Right cardiac atrium (tissue), 5 donors: ENCODE measurements around the gene METTL17. TPM values are rescaled to one million over a fixed set of nuclear protein-coding genes. Genes with fewer than 3 reads are reported as not detected.

ENCODE experiments used
- ATAC-seq, 2 donors: fragments of 200-7000 bp; cut with Tn5 transposase; one replicate each; pipeline versions ENCODE4 v1.8.0 to v1.9.1; 2020; ENCODE audit warnings: moderate library complexity in 2 of 2, mild to moderate bottlenecking in 1 of 2
- DNase-seq, 3 donors: peaks; one replicate each; pipeline ENCODE4 v3.0.0-alpha.2; 2020
- H3K27ac ChIP-seq: one replicate; pipeline ENCODE4 v1.5.1; 2013; ENCODE audit warnings: mild to moderate bottlenecking, low read length, control low read depth, moderate library complexity
- H3K27me3 ChIP-seq: one replicate; pipeline ENCODE4 v1.6.1; 2013; ENCODE audit not compliant: control insufficient read depth, insufficient read depth
- H3K4me1 ChIP-seq: one replicate; pipeline ENCODE4 v1.6.1; 2013; ENCODE audit warnings: low read length; ENCODE audit not compliant: control insufficient read depth, insufficient read depth
- H3K4me3 ChIP-seq: one replicate; pipeline ENCODE4 v1.5.1; 2013; ENCODE audit warnings: low read length, control low read depth
- H3K9me3 ChIP-seq: one replicate; pipeline ENCODE4 v1.6.1; 2013; ENCODE audit warnings: low read length; ENCODE audit not compliant: control insufficient read depth
- WGBS: extraction: QIAGEN DNeasy Blood & Tissue Kit; methylation state at CpG from one replicate; pipeline ENCODE4 v1.1.7; 2013; 5-methylcytosine and 5-hydroxymethylcytosine counted together
- intact Hi-C, 4 donors: fragments of 100-400 bp; cut with DNase I; formaldehyde crosslinking; loops; one replicate each; pipeline versions ENCODE4 v1.11.0 to v1.14.0; 2022 to 2023
- polyA plus RNA-seq: library from polyadenylated mRNA; stranded (reverse); fragments of 200-250 nt; gene quantifications from one replicate; pipeline ENCODE4 v1.2.3, GENCODE V29; 2013
- total RNA-seq, 4 donors: library from RNA; stranded (reverse); fragmentation: NEBNext Ultra II Directional; extraction: Animal tissue kit (Norgen Biotek cat#: 25700); gene quantifications; one replicate each; pipeline ENCODE4 v1.2.1, GENCODE V29; 2021
- donor health status: healthy with polysubstance abuse.
- donor health status: DM: no; HTN: yes; CAD: no.
- donor health status: DM: no; HTN: no; CAD: no.
- donor health status: DM: no; HTN: yes; CAD: no; lungs with severe emphysema.
- donor health status: DM: yes; HTN: yes; CAD: no.

METTL17 gene
- total and polyA plus RNA-seq, 5 donors: 27.0 to 42.4 (median 38.6) TPM

- Histone ChIP-seq H3K27ac (peak within 1 kb of the TSS; percentile 98), H3K9me3 (no peaks in the 10 kb centered on the region), H3K4me1 (peaks cover 12% of the 10 kb centered on the region), H3K4me3 (peak within 1 kb of the TSS; percentile 90), H3K27me3 (no peaks in the 10 kb centered on the region)
- peak; percentile 88 to 91 for ATAC-seq
- intact Hi-C loops: no loop called here
- under 1% methylated on average over 72 of the region's 72 CpGs for WGBS
- DNase-seq: peak; percentile 83 to 96 (median 95)
Measured at GRCh38 chr14:21024585-21025370, 35.0 kb downstream of the METTL17 start, which contains the start of gene NDRG2. Gene NDRG2 (minus strand): TSS chr14:21025061. CDS start chr14:21023315, 1,746 bp downstream.

GRCh38 chr14:21025371-21026273, 35.8 kb downstream of the METTL17 start:
- Histone ChIP-seq H3K27ac (peak overlapping the region; percentile 98), H3K4me1 (peaks cover 12% of the 10 kb centered on the region), H3K9me3 (no peaks in the 10 kb centered on the region), H3K27me3 (no peaks in the 10 kb centered on the region), H3K4me3 (peak overlapping the region; percentile 90)
- peak; percentile 87 to 96 (median 95) for DNase-seq
- intact Hi-C loops: no loop called here
- 3% methylated on average over 58 of the region's 58 CpGs for WGBS
- ATAC-seq: peak; percentile 72 to 82

GRCh38 chr14:21026274-21026987, 36.7 kb downstream of the METTL17 start:
- intact Hi-C loops: no loop called here
- H3K27me3 ChIP-seq: no peaks in the 10 kb centered on the region
- H3K9me3 ChIP-seq: no peaks in the 10 kb centered on the region
- ATAC-seq (no peak), DNase-seq (peak in 2 of 3 donors; percentile 79)
- no peak overlapping the region for H3K4me3 ChIP-seq
- 47% methylated on average over 7 of the region's 7 CpGs for WGBS
- peak overlapping the region; percentile 92 for H3K27ac ChIP-seq
- peaks cover 12% of the 10 kb centered on the region for H3K4me1 ChIP-seq

GRCh38 chr14:21026988-21027315, 37.2 kb downstream of the METTL17 start:
- intact Hi-C loops: no loop called here
- no peak overlapping the region for H3K4me3 ChIP-seq
- no peaks in the 10 kb centered on the region for H3K27me3 ChIP-seq
- DNase-seq (peak in 2 of 3 donors; percentile 61 to 71), ATAC-seq (peak in 1 of 2 donors; percentile 58)
- peaks cover 12% of the 10 kb centered on the region for H3K4me1 ChIP-seq
- H3K27ac ChIP-seq: peak overlapping the region; percentile 92
- whole genome bisulfite sequencing: 10% methylated on average over 3 of the region's 3 CpGs
- no peaks in the 10 kb centered on the region for H3K9me3 ChIP-seq

- DNase-seq: no peak
- no peaks in the 10 kb centered on the region for H3K9me3 ChIP-seq
- no peak within 1 kb of the TSS for H3K4me3 ChIP-seq
- H3K4me1 ChIP-seq: peaks cover 8% of the 10 kb centered on the region
- intact Hi-C loops: no loop called here
- no peak within 1 kb of the TSS for H3K27ac ChIP-seq
- WGBS: 92% methylated on average over 5 of the region's 5 CpGs
- H3K27me3 ChIP-seq: no peaks in the 10 kb centered on the region
- ATAC-seq: no peak
Measured at GRCh38 chr14:21029917-21030316, 40.1 kb downstream of the METTL17 start, which contains the start of gene TPPP2. Gene TPPP2 (plus strand): TSS chr14:21030217. CDS start chr14:21030582, 365 bp downstream.

GRCh38 chr14:21030531-21030930, 40.8 kb downstream of the METTL17 start:
- DNase-seq (no peak), ATAC-seq (no peak)
- Histone ChIP-seq H3K27me3 (no peaks in the 10 kb centered on the region), H3K9me3 (no peaks in the 10 kb centered on the region), H3K4me3 (no peak overlapping the region), H3K27ac (no peak overlapping the region), H3K4me1 (peaks cover 8% of the 10 kb centered on the region)
- intact Hi-C loops: no loop called here
- 87% methylated on average over 12 of the region's 12 CpGs for WGBS

- no peak overlapping the region for H3K4me3 ChIP-seq
- H3K27ac ChIP-seq: no peak overlapping the region
- no peaks in the 10 kb centered on the region for H3K27me3 ChIP-seq
- 84% methylated on average over 5 of the region's 5 CpGs for WGBS
- ATAC-seq: no peak
- H3K9me3 ChIP-seq: no peaks in the 10 kb centered on the region
- no peaks in the 10 kb centered on the region for H3K4me1 ChIP-seq
- DNase-seq: no peak
- intact Hi-C loops: no loop called here
Measured at GRCh38 chr14:21032326-21033132, 42.7 kb downstream of the METTL17 start.

- DNase-seq: no peak
- H3K27ac ChIP-seq: no peak overlapping the region
- H3K4me3 ChIP-seq: no peak overlapping the region
- 82% methylated on average over 4 of the region's 4 CpGs for WGBS
- H3K4me1 ChIP-seq: no peaks in the 10 kb centered on the region
- intact Hi-C loops: no loop called here
- no peak for ATAC-seq
- H3K9me3 ChIP-seq: no peaks in the 10 kb centered on the region
- H3K27me3 ChIP-seq: no peaks in the 10 kb centered on the region
Measured at GRCh38 chr14:21033133-21033698, 43.4 kb downstream of the METTL17 start.

GRCh38 chr14:21034707-21035106, 44.9 kb downstream of the METTL17 start, which contains the start of gene RNASE13:
Gene RNASE13 (minus strand): TSS chr14:21034807. CDS start chr14:21034288, 519 bp downstream.
- no peak within 1 kb of the TSS for H3K4me3 ChIP-seq
- no peaks in the 10 kb centered on the region for H3K27me3 ChIP-seq
- DNase-seq (no peak), ATAC-seq (no peak)
- no peak within 1 kb of the TSS for H3K27ac ChIP-seq
- H3K9me3 ChIP-seq: no peaks in the 10 kb centered on the region
- H3K4me1 ChIP-seq: peaks cover 5% of the 10 kb centered on the region
- 81% methylated on average over 5 of the region's 5 CpGs for WGBS
- intact Hi-C loops: no loop called here

GRCh38 chr14:21036751-21037150, 47.0 kb downstream of the METTL17 start:
- ATAC-seq: no peak
- intact Hi-C loops: no loop called here
- no peak for DNase-seq
- H3K27me3 ChIP-seq: no peaks in the 10 kb centered on the region
- no peak overlapping the region for H3K4me3 ChIP-seq
- H3K4me1 ChIP-seq: peaks cover 7% of the 10 kb centered on the region
- WGBS: 93% methylated on average over 7 of the region's 7 CpGs
- H3K9me3 ChIP-seq: no peaks in the 10 kb centered on the region
- H3K27ac ChIP-seq: no peak overlapping the region
